Ishikawa (cell line): ENCODE results near the gene TMEM222.

Experiments used
- CEBPB ChIP-seq: IDR thresholded peaks from 2 replicates; pipeline ENCODE4 v1.6.1; 2012
- CREB1 ChIP-seq: IDR thresholded peaks from 2 replicates; pipeline ENCODE4 v1.6.1; 2012; ENCODE audit warnings: low read depth
- EGR1 ChIP-seq: IDR thresholded peaks from 2 replicates; pipeline ENCODE4 v1.6.1; 2012
- EP300 ChIP-seq: IDR thresholded peaks from 2 replicates; pipeline ENCODE4 v1.6.1; 2012; ENCODE audit warnings: borderline replicate concordance
- FOXM1 ChIP-seq: IDR thresholded peaks from 2 replicates; pipeline ENCODE4 v1.6.1; 2012; ENCODE audit warnings: low read depth, borderline replicate concordance
- NFIC ChIP-seq: IDR thresholded peaks from 2 replicates; pipeline ENCODE4 v1.6.1; 2012
- RAD21 ChIP-seq: IDR thresholded peaks from 2 replicates; pipeline ENCODE4 v1.6.1; 2012; ENCODE audit warnings: low read depth
- TAF1 ChIP-seq: IDR thresholded peaks from 2 replicates; pipeline ENCODE4 v1.6.1; 2012; ENCODE audit warnings: low read depth, mild to moderate bottlenecking
- TCF12 ChIP-seq: IDR thresholded peaks from 2 replicates; pipeline ENCODE4 v1.6.1; 2012; ENCODE audit warnings: low read depth
- TEAD4 ChIP-seq: IDR thresholded peaks from 2 replicates; pipeline ENCODE4 v1.6.1; 2012
- YY1 ChIP-seq: IDR thresholded peaks from 2 replicates; pipeline ENCODE4 v1.6.1; 2012; ENCODE audit warnings: low read depth
- ZBTB7A ChIP-seq: IDR thresholded peaks from 2 replicates; pipeline ENCODE4 v1.6.1; 2012; ENCODE audit warnings: low read depth
- TF ChIP-seq, protein P1 (sequence below): IDR thresholded peaks from 2 replicates; pipeline ENCODE4 v1.6.1; 2012
- TF ChIP-seq, protein P2 (sequence below): IDR thresholded peaks from 2 replicates; pipeline ENCODE4 v1.6.1; 2012
- TF ChIP-seq, protein P3 (sequence below): IDR thresholded peaks from 2 replicates; pipeline ENCODE4 v1.6.1; 2012; ENCODE audit warnings: low read depth, mild to moderate bottlenecking

Gene TMEM222

DNA sequence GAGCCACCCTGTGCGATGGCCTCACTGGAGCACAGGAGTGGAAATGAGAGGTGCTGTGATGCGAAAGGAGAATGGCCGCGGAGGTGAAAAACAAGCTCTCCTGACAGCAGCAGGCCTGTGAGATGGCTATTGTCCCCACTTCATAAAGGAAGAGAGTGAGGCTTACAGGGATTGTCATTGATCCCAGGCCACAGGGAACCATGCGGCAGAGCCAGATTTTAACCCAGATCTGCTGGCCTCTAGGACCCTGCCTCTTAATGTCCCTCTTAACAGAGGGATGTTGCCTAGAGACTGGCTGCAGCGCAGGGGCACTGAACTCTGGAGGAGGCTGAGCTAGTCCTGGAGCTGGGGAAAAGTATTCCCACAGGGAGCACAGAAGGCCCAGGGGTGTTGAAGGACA is 16.8 kb downstream of the TMEM222 start:
- TF ChIP-seq, protein P1, sequence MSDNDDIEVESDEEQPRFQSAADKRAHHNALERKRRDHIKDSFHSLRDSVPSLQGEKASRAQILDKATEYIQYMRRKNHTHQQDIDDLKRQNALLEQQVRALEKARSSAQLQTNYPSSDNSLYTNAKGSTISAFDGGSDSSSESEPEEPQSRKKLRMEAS, result no peak
- TF ChIP-seq CEBPB (no peak), TEAD4 (no peak), FOXM1 (no peak), NFIC (no peak), ZBTB7A (no peak), TCF12 (no peak)
- TF ChIP-seq, protein P2, sequence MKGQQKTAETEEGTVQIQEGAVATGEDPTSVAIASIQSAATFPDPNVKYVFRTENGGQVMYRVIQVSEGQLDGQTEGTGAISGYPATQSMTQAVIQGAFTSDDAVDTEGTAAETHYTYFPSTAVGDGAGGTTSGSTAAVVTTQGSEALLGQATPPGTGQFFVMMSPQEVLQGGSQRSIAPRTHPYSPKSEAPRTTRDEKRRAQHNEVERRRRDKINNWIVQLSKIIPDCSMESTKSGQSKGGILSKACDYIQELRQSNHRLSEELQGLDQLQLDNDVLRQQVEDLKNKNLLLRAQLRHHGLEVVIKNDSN, result no peak
- TF ChIP-seq, protein P3, sequence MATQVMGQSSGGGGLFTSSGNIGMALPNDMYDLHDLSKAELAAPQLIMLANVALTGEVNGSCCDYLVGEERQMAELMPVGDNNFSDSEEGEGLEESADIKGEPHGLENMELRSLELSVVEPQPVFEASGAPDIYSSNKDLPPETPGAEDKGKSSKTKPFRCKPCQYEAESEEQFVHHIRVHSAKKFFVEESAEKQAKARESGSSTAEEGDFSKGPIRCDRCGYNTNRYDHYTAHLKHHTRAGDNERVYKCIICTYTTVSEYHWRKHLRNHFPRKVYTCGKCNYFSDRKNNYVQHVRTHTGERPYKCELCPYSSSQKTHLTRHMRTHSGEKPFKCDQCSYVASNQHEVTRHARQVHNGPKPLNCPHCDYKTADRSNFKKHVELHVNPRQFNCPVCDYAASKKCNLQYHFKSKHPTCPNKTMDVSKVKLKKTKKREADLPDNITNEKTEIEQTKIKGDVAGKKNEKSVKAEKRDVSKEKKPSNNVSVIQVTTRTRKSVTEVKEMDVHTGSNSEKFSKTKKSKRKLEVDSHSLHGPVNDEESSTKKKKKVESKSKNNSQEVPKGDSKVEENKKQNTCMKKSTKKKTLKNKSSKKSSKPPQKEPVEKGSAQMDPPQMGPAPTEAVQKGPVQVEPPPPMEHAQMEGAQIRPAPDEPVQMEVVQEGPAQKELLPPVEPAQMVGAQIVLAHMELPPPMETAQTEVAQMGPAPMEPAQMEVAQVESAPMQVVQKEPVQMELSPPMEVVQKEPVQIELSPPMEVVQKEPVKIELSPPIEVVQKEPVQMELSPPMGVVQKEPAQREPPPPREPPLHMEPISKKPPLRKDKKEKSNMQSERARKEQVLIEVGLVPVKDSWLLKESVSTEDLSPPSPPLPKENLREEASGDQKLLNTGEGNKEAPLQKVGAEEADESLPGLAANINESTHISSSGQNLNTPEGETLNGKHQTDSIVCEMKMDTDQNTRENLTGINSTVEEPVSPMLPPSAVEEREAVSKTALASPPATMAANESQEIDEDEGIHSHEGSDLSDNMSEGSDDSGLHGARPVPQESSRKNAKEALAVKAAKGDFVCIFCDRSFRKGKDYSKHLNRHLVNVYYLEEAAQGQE, result no peak

DNA sequence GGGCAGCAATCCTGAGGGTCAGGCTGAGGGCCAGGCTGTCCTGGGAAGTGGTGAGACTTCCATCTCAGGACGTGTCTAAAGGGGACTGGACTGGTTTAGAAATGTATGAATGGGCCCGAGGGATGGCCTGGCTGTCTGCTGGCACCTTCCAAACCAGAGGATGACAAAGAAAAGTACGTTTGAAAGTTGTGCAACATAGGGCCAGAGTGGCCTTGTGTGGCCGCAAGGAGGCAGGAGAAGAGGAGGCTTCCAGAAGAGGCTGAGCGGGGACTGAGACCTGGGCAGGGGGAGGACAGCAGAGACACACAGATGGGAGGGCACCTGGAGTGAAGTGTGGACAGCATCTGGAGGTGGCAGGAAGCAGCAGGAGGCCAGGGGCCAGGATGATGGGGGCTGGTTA is 17.2 kb downstream of the TMEM222 start:
- TF ChIP-seq, protein P2, result no peak
- TF ChIP-seq CEBPB, result no peak; the same call in 1 of the 2 replicates
- TF ChIP-seq CREB1, result no peak
- no peak for TF ChIP-seq FOXM1
- TF ChIP-seq TAF1, result no peak
- TF ChIP-seq, protein P1, result no peak
- TF ChIP-seq YY1, result no peak
- no peak for TF ChIP-seq EP300
- no peak for TF ChIP-seq TEAD4
- no peak for TF ChIP-seq NFIC
- TF ChIP-seq ZBTB7A, result no peak
- TF ChIP-seq, protein P3, result no peak
- no peak for TF ChIP-seq RAD21
- TF ChIP-seq EGR1, result no peak
- TF ChIP-seq TCF12, result no peak

DNA sequence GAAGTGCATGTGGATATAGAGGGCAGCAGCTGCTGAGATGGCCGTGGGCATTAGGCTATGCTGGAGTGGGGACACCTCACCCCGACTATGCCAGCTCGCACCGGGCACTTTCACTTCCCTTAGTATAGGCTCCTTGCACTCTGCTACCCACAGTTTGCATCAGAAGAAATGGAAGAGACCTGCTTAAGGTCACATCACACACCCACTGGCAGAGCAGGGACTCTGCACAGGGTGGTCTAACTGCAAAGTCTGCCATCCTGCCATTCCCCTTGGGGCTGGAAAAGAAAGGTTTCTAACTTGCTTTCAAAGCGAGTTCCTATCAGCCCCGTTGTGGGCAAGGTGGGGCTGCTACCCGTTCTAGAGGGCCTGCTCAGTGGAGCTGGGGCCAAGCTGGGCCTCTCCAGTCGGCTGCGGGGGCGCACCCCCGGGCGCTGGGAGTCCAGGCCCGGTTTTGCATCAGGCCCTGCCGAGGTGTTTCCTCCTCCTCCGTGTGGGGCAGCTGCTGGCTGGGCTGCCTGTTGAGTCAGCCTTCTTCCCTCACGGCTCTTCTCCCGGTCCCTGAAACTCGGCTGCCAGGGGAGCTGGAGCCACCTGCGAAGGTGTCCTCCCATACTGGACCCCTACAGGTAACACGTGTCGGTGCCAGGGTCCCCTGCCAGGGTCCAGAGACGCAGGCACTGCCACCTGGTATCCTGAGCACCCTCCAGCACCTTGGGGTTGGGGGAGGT is 19.7 kb downstream of the TMEM222 start, which contains the start of gene SYTL1:
TSS of gene SYTL1 (plus strand) at position 498 of the 728 bp plus-strand sequence. CDS start 3,313 bp downstream, outside the sequence.
- TF ChIP-seq TAF1 (peak; percentile 58; the same call in 1 of the 2 replicates), EP300 (peak; percentile 47; the same call in 1 of the 2 replicates), ZBTB7A (peak; percentile 68; the same call in 1 of the 2 replicates), TCF12 (0 out of 2 replicates have a peak, but pooled peaks have one; percentile 54), NFIC (no peak), FOXM1 (no peak), EGR1 (peak; percentile 80), TEAD4 (0 out of 2 replicates have a peak, but pooled peaks have one; percentile 25), CEBPB (no peak), CREB1 (no peak), YY1 (peak; percentile 57; the same call in 1 of the 2 replicates), RAD21 (no peak)
- TF ChIP-seq, protein P2, result no peak
- TF ChIP-seq, protein P3, result no peak
- TF ChIP-seq, protein P1, result peak; percentile 73; the same call in 1 of the 2 replicates
